GM20431 (cell line): Measurements from ENCODE around the gene SOCS7.

ENCODE experiments used
- in situ Hi-C: fragments of 300-500 bp; cut with MseI, MboI; formaldehyde crosslinking; loops from one replicate; pipeline ENCODE4 v1.15.0; 2020; ENCODE audit warnings: low sequenced_read_pairs; ENCODE audit not compliant: unreplicated experiment

The SOCS7 gene

DNA sequence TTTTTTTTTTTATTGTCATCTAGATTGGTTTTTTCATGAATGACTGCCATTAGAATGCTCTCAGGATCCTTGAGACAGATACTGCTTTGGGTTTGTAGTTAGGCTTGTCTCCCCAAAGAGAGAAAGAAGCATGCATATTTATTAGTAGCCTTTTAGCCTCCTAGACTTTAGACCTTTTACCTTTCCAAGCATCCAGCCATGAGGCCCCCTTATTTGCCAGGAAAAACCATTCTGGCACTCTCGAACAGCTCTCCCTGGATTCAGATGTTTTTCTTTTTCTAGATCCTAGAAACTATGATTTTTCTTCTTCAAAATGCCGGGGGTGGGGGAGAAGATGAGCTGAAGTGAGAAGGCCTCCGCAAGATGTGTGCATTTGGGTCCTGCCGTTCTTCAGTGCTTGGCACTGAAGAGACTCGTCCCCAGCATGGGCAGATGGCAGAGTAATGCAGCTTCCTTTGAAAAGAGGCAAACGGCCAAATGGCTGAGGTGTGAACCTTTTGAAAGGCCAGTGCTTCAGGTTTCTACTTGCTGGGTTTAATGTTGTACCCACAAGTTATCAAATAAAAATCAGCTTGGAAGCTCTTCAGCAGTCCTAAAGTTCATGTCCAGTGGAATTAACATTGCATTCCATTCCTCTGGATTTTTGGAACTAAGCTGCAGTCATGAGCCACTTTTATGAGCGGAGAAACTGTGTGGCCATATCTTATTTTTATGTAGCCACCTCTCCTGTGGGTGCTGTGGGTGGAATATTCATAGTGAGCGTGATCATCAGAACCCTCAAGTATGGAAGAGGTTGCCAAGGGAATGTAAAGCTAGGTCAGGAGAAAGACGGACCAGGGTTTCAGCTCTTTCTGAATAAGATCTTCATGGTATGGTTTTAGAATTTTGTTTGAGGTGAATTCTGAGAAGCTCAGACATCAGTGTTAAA is 7.2 kb downstream of the SOCS7 start:
- in situ Hi-C loops, result no loop called here

GRCh38 chr17:38361694-38362465 is 10.2 kb downstream of the SOCS7 start:
- in situ Hi-C loops, result no loop called here

GRCh38 chr17:38363016-38363415 is 11.4 kb downstream of the SOCS7 start:
- in situ Hi-C loops, result no loop called here

DNA sequence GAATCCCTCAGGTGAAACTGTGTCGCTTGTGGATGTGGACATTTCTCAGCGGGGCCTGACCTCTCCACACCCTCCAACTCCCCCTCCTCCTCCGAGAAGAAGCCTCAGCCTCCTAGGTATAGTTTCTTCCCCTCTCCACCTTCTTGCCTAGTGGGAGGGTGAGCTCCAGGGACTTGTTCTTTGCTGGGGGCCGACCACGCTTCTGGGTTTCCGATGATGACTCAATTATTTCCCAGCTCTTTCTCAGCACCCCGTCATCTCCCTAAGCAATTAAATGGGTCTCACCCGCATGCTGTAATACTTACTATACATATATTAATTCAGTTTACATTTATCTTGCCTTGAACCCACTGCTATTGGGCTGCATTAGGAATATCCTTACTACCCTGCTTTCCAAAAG is 13.1 kb downstream of the SOCS7 start:
- in situ Hi-C loops, result no loop called here

- in situ Hi-C loops, result no loop called here
Measured at GRCh38 chr17:38369124-38369886, 17.7 kb downstream of the SOCS7 start.

DNA sequence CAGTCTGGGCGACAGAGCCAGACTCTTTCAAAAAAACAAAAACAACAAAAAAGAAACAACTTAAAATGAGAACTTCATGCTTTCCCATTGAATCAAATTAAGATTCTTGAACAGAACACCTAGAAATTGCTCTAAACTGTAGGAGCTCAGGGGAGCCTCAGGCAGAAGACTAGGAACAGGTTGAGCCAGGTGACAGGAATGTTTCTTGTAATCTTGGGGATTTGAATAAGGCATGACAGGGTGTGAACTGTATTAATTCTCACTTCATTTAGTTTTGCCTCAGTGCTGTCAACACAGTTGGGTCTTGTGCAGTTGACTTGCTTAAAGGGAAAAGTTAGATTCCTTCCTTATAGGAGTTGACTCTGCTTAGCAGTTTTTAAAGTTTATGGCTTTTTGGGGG is 27.8 kb downstream of the SOCS7 start:
- in situ Hi-C loops, result no loop called here

DNA sequence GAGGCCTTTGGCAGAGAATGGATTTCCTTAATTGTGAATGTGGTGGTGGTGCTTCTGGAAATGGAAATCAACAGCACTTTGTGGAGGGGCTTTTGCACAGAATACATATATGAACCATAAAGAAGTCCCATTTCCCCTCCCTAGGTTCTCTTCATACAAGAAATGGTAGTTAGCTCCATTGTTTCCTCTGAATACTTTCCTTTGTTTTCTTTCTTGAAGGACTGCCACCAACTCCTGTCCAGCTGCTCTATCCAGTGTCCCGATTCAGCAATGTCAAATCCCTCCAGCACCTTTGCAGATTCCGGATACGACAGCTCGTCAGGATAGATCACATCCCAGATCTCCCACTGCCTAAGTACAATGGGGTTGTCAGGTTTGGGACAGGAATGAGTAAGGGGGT is 43.4 kb downstream of the SOCS7 start:
- in situ Hi-C loops, result no loop called here

GRCh38 chr17:38397227-38397626 is 45.6 kb downstream of the SOCS7 start:
- in situ Hi-C loops, result no loop called here

DNA sequence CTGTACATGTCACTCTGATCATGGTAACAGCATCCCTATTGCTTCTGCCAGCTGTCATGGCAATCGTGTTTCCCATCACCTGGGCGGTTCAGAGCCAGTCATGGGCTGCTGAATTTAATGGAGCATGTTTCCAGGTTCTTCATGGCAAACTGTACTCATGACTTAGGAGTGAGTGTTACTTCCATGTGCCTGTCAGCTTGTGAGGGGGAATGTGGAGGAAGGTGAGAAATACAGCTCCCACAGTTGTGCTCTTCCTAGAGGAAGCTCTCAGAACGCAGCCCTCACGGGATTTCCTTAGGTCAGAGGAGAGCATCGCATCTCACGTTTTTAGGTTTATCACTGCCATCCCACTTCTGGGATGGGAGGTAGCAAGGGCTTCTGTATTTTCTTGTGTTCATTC is 48.6 kb downstream of the SOCS7 start:
- in situ Hi-C loops, result no loop called here

DNA sequence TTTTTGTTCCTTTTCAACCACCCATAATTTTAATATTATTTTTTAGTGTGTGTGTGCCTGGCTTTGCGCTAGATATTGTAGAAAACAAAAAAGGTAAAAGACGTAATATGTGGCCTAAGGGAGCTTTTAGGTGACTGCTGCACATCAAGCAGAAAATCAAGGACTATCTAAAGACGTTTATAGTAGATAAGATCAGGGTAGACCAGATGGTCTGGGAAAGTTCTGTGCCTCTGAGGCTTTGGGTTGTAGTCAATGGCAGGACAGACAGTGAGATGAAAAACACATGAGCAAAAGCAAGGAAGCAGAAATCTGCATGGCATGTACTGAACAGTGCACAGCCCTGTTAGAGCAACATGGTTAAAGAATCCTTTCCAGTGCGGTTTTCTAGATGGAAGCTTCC is 49.8 kb downstream of the SOCS7 start:
- in situ Hi-C loops, result no loop called here

DNA sequence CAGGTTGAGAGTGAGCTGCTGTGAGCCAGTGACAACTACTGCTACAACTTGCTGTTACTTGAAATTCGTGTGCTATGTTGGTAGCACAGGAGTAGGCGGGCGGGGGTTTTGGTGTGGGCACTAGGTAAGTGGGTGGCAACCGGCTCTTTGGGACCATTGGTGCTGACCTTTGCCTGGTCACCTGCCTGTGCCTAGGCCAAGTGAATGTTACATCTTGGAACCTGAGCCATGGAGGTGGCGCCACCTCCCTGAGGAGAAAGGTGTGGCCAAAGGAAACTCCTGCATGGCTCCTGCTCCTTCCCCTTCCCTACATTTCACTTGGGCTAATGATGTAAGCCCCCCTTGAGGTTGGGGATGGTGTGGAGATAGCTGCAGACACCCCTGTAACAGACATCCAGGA is 51.3 kb downstream of the SOCS7 start:
- in situ Hi-C loops, result no loop called here

- in situ Hi-C loops, result no loop called here
Measured at GRCh38 chr17:38403491-38403890, 51.8 kb downstream of the SOCS7 start.

- in situ Hi-C loops, result no loop called here
Measured at GRCh38 chr17:38404174-38404943, 52.7 kb downstream of the SOCS7 start.

DNA sequence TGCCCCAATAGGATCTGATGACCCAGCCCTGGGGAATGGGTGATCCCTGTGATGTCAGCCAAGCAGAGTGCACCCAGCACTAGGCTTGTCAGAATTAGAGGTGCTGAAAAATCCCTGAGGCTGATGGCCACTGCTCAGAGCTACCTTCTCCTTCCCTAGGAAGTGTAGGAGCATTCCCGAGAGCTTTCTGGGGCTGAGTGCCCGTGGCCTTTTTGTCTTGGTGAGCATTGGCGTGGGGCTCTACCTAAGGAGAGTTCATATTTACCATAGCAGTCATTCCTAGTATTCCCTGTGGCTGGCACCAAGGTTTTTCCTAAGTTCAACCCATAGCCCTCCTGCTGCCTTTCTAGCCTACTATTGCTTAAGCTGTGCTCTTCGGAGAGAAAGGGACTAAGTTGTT is 54.0 kb downstream of the SOCS7 start:
- in situ Hi-C loops, result no loop called here

DNA sequence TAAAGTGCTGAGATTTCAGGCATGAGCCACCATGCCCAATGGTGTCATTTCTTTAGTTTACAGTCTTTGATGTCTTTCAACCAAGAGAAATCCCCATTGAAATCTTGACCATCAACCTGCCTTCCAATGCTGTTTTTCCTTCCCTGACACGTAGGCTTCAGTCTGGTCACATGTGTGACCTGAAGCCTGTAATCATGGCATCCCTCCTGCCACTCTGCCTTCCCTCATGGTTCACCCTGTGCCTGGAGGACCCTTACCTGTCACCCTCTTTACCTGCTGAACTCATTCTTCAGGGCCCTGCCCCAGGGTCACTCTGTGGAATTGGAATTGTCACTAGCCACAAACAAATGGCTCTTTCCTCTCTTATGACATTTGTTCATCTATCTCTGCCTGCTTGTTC is 58.6 kb downstream of the SOCS7 start:
- in situ Hi-C loops, result loop anchor here (5.0 kb wide), 1 partner anchor 63 kb away; no protein-coding TSS in a partner anchor

DNA sequence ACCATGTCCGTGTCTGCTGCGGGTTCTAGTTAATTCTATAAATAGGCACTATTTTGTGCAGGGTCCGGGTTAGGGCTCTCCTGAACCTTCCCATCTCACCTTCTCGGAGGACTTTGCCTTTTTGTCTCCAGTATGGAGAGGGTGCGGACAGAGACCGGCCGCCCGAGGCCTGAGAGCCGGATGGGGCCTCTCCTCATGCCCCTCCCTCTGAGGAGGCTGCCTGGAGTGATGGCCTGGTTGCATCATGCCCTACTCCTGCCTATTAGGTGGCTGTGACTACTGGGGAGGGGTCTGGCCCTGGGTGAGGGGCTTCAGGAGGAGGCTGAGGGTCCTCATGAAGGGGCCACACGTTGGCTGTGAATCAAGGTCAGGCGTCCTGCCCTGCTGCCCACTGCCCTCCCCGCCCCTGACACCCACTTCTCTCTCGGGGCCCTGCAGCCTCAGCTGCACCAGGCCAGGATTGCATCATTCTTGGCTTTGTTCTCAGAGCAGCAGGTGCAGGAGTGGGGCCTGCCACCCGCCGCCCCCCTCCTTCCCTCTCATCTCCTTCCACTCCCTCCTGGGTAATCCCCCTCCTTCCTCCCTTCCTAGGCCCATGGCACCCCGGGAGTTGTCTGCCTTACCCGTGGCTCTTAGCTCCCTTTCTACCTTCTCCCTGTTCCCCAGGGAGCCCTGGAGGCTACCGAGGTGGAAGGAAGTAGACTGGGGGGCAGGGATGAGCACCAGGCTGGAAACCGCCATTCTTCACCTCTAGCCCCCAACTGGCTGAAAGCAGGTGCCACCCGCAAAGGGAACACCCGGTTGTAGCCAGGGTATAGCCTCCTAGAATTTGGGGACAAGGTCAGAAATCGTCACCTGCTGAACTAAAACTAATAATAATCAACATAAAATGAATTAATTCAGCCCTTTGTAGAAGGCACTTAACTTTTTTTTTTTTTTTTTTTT is 63.9 kb downstream of the SOCS7 start:
- in situ Hi-C loops, result no loop called here

- in situ Hi-C loops, result no loop called here
Measured at GRCh38 chr17:38416840-38417209, 65.2 kb downstream of the SOCS7 start.

GRCh38 chr17:38417210-38417951 is 65.7 kb downstream of the SOCS7 start:
- in situ Hi-C loops, result no loop called here
